SK-N-SH treated with all-trans-retinoic acid at 6 μM for 48 hours (cell line): ENCODE measurements around the gene DNER.
"Not testable (repeated sequence)": the region's sequence is repeated elsewhere in the genome, so short reads cannot be mapped to it uniquely, and the experiment has no call there.

Experiments
- ATAC-seq: fragments of 200-7000 bp; cut with Tn5 transposase; 3 replicates; pipeline ENCODE4 v1.9.1; 2020; ENCODE audit warnings: mild to moderate bottlenecking, moderate library complexity
- ARNTL ChIP-seq: fragments of 450-650 bp; formaldehyde crosslinking; IDR thresholded peaks from 2 replicates; pipeline ENCODE4 v1.5.0; 2020; ENCODE audit warnings: low read depth, mild to moderate bottlenecking, moderate library complexity, borderline replicate concordance
- BACH2 ChIP-seq: fragments of 250-450 bp; sonication (Bioruptor Pico); IDR thresholded peaks from 2 replicates; pipeline ENCODE4 v1.9.0; 2021; ENCODE audit warnings: mild to moderate bottlenecking, borderline replicate concordance
- CREB5 ChIP-seq: fragments of 250-450 bp; sonication (Bioruptor Pico); IDR thresholded peaks from 2 replicates; pipeline ENCODE4 v1.5.1; 2020; ENCODE audit warnings: low read depth, mild to moderate bottlenecking, moderate library complexity
- CSDC2 ChIP-seq: fragments of 250-450 bp; sonication (Bioruptor Pico); IDR thresholded peaks from 2 replicates; pipeline ENCODE4 v1.5.0; 2020; ENCODE audit warnings: mild to moderate bottlenecking, moderate library complexity
- GLIS3 ChIP-seq: fragments of 250-450 bp; sonication (Bioruptor Pico); IDR thresholded peaks from 2 replicates; pipeline ENCODE4 v1.5.0; 2020; ENCODE audit warnings: mild to moderate bottlenecking, moderate library complexity
- ISL1 ChIP-seq: fragments of 250-450 bp; sonication (Bioruptor Pico); IDR thresholded peaks from 2 replicates; pipeline ENCODE4 v2.1.2; 2022; ENCODE audit warnings: mild to moderate bottlenecking, moderate library complexity
- OSR1 ChIP-seq: fragments of 250-450 bp; sonication (Bioruptor Pico); IDR thresholded peaks from 2 replicates; pipeline ENCODE4 v1.8.0; 2022; ENCODE audit warnings: moderate library complexity, mild to moderate bottlenecking, inconsistent platforms
- PPARA ChIP-seq: fragments of 250-450 bp; sonication (Bioruptor Pico); IDR thresholded peaks from 2 replicates; pipeline ENCODE4 v1.5.0; 2020; ENCODE audit warnings: mild to moderate bottlenecking, borderline replicate concordance
- RARB ChIP-seq: fragments of 250-450 bp; sonication (Bioruptor Pico); IDR thresholded peaks from 2 replicates; pipeline ENCODE4 v1.8.0; 2021; ENCODE audit warnings: mild to moderate bottlenecking, moderate library complexity
- SNAI2 ChIP-seq: fragments of 250-450 bp; sonication (Bioruptor Pico); IDR thresholded peaks from 2 replicates; pipeline ENCODE4 v1.5.0; 2020; ENCODE audit warnings: mild to moderate bottlenecking, moderate library complexity
- TCF4 ChIP-seq: fragments of 250-450 bp; sonication (Bioruptor Pico); IDR thresholded peaks from 2 replicates; pipeline ENCODE4 v1.8.0; 2021; ENCODE audit warnings: mild to moderate bottlenecking, moderate library complexity, borderline replicate concordance
- TOX ChIP-seq: fragments of 250-450 bp; sonication (Bioruptor Pico); IDR thresholded peaks from 2 replicates; pipeline ENCODE4 v1.8.0; 2021; ENCODE audit warnings: mild to moderate bottlenecking, moderate library complexity, borderline replicate concordance
- ZFP3 ChIP-seq: fragments of 250-450 bp; sonication (Bioruptor Pico); IDR thresholded peaks from 2 replicates; pipeline ENCODE4 v1.5.0; 2020; ENCODE audit warnings: mild to moderate bottlenecking, moderate library complexity
- ZFP30 ChIP-seq: fragments of 450-650 bp; formaldehyde crosslinking; IDR thresholded peaks from 2 replicates; pipeline ENCODE4 v1.5.0; 2022; ENCODE audit warnings: mild to moderate bottlenecking, moderate library complexity
- ZNF565 ChIP-seq: fragments of 450-650 bp; formaldehyde crosslinking; conservative IDR thresholded peaks from 2 replicates; pipeline ENCODE4 v1.5.0; 2020; ENCODE audit warnings: low read depth, mild to moderate bottlenecking, moderate library complexity
- ZNF70 ChIP-seq: fragments of 450-650 bp; formaldehyde crosslinking; IDR thresholded peaks from 2 replicates; pipeline ENCODE4 v1.5.0; 2020; ENCODE audit warnings: mild to moderate bottlenecking, moderate library complexity
- ZNF8 ChIP-seq: fragments of 450-650 bp; formaldehyde crosslinking; IDR thresholded peaks from 2 replicates; pipeline ENCODE4 v1.5.0; 2020; ENCODE audit warnings: mild to moderate bottlenecking, moderate library complexity
- TF ChIP-seq, protein P1 (sequence below): fragments of 250-450 bp; sonication (Bioruptor Pico); IDR thresholded peaks from 2 replicates; pipeline ENCODE4 v1.5.1; 2021; ENCODE audit warnings: mild to moderate bottlenecking, moderate library complexity
- TF ChIP-seq, protein P2 (sequence below): fragments of 250-450 bp; sonication (Bioruptor Pico); IDR thresholded peaks from 2 replicates; pipeline ENCODE4 v1.8.0; 2021; ENCODE audit warnings: low read depth, mild to moderate bottlenecking, moderate library complexity, borderline replicate concordance
- TF ChIP-seq, protein P3 (sequence below): fragments of 250-450 bp; sonication (Bioruptor Pico); IDR thresholded peaks from 2 replicates; pipeline ENCODE4 v1.5.0; 2020; ENCODE audit warnings: mild to moderate bottlenecking, moderate library complexity

Gene DNER, protein sequence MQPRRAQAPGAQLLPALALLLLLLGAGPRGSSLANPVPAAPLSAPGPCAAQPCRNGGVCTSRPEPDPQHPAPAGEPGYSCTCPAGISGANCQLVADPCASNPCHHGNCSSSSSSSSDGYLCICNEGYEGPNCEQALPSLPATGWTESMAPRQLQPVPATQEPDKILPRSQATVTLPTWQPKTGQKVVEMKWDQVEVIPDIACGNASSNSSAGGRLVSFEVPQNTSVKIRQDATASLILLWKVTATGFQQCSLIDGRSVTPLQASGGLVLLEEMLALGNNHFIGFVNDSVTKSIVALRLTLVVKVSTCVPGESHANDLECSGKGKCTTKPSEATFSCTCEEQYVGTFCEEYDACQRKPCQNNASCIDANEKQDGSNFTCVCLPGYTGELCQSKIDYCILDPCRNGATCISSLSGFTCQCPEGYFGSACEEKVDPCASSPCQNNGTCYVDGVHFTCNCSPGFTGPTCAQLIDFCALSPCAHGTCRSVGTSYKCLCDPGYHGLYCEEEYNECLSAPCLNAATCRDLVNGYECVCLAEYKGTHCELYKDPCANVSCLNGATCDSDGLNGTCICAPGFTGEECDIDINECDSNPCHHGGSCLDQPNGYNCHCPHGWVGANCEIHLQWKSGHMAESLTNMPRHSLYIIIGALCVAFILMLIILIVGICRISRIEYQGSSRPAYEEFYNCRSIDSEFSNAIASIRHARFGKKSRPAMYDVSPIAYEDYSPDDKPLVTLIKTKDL

GRCh38 chr2:229714080-229714735, at the start of gene DNER:
DNER (minus strand) TSS chr2:229714555; CDS start chr2:229714423, 132 bp downstream.
- peak; percentile 19 for ATAC-seq
- TF ChIP-seq, protein P1, sequence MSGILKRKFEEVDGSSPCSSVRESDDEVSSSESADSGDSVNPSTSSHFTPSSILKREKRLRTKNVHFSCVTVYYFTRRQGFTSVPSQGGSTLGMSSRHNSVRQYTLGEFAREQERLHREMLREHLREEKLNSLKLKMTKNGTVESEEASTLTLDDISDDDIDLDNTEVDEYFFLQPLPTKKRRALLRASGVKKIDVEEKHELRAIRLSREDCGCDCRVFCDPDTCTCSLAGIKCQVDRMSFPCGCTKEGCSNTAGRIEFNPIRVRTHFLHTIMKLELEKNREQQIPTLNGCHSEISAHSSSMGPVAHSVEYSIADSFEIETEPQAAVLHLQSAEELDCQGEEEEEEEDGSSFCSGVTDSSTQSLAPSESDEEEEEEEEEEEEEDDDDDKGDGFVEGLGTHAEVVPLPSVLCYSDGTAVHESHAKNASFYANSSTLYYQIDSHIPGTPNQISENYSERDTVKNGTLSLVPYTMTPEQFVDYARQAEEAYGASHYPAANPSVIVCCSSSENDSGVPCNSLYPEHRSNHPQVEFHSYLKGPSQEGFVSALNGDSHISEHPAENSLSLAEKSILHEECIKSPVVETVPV (CRISPR knock-in tag): no peak
- TF ChIP-seq RARB: no peak

GRCh38 chr2:229761663-229762062, 47.3 kb upstream of the DNER start:
- TF ChIP-seq ZNF8 (CRISPR knock-in tag) (no peak), ZNF565 (CRISPR knock-in tag) (no peak), OSR1 (CRISPR knock-in tag) (no peak), ZNF70 (no peak), CSDC2 (CRISPR knock-in tag) (no peak), BACH2 (CRISPR knock-in tag) (no peak), GLIS3 (no peak), ZFP30 (no peak), ARNTL (no peak), ISL1 (CRISPR knock-in tag) (no peak), TOX (CRISPR knock-in tag) (no peak), RARB (no peak), SNAI2 (CRISPR knock-in tag) (no peak), PPARA (CRISPR knock-in tag) (no peak), CREB5 (CRISPR knock-in tag) (no peak), TCF4 (CRISPR knock-in tag) (no peak), ZFP3 (CRISPR knock-in tag) (no peak)
- TF ChIP-seq, protein P1 (CRISPR knock-in tag): no peak
- TF ChIP-seq, protein P2, sequence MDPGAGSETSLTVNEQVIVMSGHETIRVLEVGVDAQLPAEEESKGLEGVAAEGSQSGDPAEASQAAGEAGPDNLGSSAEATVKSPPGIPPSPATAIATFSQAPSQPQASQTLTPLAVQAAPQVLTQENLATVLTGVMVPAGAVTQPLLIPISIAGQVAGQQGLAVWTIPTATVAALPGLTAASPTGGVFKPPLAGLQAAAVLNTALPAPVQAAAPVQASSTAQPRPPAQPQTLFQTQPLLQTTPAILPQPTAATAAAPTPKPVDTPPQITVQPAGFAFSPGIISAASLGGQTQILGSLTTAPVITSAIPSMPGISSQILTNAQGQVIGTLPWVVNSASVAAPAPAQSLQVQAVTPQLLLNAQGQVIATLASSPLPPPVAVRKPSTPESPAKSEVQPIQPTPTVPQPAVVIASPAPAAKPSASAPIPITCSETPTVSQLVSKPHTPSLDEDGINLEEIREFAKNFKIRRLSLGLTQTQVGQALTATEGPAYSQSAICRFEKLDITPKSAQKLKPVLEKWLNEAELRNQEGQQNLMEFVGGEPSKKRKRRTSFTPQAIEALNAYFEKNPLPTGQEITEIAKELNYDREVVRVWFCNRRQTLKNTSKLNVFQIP (CRISPR knock-in tag): no peak
- TF ChIP-seq, protein P3, sequence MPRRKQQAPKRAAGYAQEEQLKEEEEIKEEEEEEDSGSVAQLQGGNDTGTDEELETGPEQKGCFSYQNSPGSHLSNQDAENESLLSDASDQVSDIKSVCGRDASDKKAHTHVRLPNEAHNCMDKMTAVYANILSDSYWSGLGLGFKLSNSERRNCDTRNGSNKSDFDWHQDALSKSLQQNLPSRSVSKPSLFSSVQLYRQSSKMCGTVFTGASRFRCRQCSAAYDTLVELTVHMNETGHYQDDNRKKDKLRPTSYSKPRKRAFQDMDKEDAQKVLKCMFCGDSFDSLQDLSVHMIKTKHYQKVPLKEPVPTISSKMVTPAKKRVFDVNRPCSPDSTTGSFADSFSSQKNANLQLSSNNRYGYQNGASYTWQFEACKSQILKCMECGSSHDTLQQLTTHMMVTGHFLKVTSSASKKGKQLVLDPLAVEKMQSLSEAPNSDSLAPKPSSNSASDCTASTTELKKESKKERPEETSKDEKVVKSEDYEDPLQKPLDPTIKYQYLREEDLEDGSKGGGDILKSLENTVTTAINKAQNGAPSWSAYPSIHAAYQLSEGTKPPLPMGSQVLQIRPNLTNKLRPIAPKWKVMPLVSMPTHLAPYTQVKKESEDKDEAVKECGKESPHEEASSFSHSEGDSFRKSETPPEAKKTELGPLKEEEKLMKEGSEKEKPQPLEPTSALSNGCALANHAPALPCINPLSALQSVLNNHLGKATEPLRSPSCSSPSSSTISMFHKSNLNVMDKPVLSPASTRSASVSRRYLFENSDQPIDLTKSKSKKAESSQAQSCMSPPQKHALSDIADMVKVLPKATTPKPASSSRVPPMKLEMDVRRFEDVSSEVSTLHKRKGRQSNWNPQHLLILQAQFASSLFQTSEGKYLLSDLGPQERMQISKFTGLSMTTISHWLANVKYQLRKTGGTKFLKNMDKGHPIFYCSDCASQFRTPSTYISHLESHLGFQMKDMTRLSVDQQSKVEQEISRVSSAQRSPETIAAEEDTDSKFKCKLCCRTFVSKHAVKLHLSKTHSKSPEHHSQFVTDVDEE (CRISPR knock-in tag): no peak
- no peak; the same call in 2 of the 3 replicates for ATAC-seq

- ATAC-seq: not testable (repeated sequence)
Observed at GRCh38 chr2:229757462-229757861, 43.1 kb upstream of the DNER start.
